ENCODE data around the gene MRE11. TPM values are rescaled to one million over a fixed set of nuclear protein-coding genes. Genes with fewer than 3 reads are reported as not detected.
A peak's percentile ranks its signal among the peaks of the same experiment; 100 is the strongest.
"Not testable (repeated sequence)": the region's sequence is repeated elsewhere in the genome, so short reads cannot be mapped to it uniquely, and the experiment has no call there.

Gene MRE11
- polyA plus RNA-seq, 1 donor: 21.5 TPM

DNA sequence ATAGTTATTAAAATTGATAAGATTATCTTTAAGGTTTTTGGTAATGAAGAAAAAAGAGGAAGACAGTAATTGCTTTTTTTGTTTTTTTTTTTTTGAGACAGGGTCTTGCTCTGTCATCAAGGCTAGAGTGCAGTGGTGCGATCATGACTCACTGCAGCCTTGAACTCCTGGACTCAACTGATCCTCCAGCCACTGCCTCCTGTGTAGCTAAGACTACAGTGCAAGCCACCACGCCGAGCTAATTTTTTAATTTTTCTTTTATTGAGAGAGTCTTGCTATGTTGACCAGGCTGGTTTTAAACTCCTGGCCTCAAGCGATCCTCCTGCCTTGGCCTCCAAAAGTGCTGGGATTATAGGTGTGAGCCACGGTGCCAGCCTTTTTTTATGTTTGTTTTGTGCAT lies 12.9 kb upstream of the MRE11 start:
- not testable (repeated sequence) for H3K9me3 ChIP-seq (ENCODE audit: control insufficient read depth, low read depth, low read length); H3K4me1 ChIP-seq (ENCODE audit: control insufficient read depth, insufficient read depth, low read length); H3K27ac ChIP-seq (ENCODE audit: low read length); DNase-seq; H3K4me3 ChIP-seq (ENCODE audit: low read length); H3K36me3 ChIP-seq (ENCODE audit: control insufficient read depth, insufficient read depth, low read length); H3K27me3 ChIP-seq (ENCODE audit: control insufficient read depth, insufficient read depth, low read length)
- WGBS (ENCODE audit: insufficient coverage, low lambda C conversion rate): 100% methylated on average over 1 of the region's 5 CpGs

DNA sequence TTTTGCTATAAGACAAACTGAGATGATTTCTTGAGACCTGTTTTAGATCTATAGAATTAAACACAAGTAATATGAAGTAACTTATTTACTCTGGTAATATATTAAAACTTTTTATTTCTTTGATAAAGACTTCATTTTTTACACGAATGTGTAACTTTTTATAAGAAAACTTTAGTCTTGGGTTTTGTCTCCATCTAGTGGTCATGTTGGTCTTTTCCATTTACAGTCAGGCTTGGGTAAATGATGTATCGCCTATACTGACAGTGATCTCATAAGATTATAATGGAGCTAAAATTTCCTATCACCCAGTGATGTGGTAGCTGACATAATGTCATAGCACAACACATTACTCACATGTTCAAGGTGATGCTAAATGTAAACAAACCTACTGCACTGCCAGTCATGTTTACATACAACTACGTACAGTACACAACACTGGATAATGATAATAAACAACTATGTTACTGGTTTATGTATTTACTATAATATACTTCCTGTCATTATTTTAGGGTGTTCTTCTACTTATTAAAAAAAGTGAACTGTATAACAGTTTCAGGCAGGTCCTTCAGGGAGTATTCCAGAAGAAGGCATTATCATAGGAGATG lies 11.1 kb upstream of the MRE11 start:
- H3K27me3 ChIP-seq (ENCODE audit: control insufficient read depth, insufficient read depth, low read length): no peaks in the 10 kb centered on the region
- no peaks in the 10 kb centered on the region for H3K4me1 ChIP-seq (ENCODE audit: control insufficient read depth, insufficient read depth, low read length)
- peaks cover 4% of the 10 kb centered on the region for H3K36me3 ChIP-seq (ENCODE audit: control insufficient read depth, insufficient read depth, low read length)
- H3K9me3 ChIP-seq (ENCODE audit: control insufficient read depth, low read depth, low read length): no peaks in the 10 kb centered on the region
- 25% methylated on average over 1 of the region's 3 CpGs for WGBS (ENCODE audit: insufficient coverage, low lambda C conversion rate)
- no peak overlapping the region for H3K4me3 ChIP-seq (ENCODE audit: low read length)
- peak in 1 of 2 donors; percentile 27 for DNase-seq
- H3K27ac ChIP-seq (ENCODE audit: low read length): no peak overlapping the region

DNA sequence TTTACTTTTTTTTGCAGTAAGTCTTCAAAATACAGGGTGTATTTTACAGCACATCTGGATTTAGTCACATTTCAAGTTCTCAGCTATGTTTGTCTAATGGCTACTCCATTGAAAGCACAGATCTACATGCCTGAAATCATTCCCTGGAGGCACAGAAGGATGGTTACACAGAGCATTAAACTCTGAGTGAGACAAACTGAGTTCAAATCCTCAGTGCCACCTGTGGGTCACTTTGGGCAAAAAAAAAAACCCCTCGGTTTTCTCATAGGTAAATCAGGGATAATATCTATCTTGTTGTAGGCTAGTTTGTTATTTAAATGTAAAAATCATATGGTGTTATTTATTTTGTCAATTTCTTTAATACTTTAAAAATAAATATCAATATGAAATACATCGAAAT lies 7.9 kb upstream of the MRE11 start:
- 88% methylated on average over 1 of the region's 2 CpGs for whole genome bisulfite sequencing (ENCODE audit: insufficient coverage, low lambda C conversion rate)
- H3K36me3 ChIP-seq (ENCODE audit: control insufficient read depth, insufficient read depth, low read length): peaks cover 26% of the 10 kb centered on the region
- H3K4me3 ChIP-seq (ENCODE audit: low read length): no peak overlapping the region
- no peaks in the 10 kb centered on the region for H3K27me3 ChIP-seq (ENCODE audit: control insufficient read depth, insufficient read depth, low read length)
- no peaks in the 10 kb centered on the region for H3K4me1 ChIP-seq (ENCODE audit: control insufficient read depth, insufficient read depth, low read length)
- no peak overlapping the region for H3K27ac ChIP-seq (ENCODE audit: low read length)
- H3K9me3 ChIP-seq (ENCODE audit: control insufficient read depth, low read depth, low read length): no peaks in the 10 kb centered on the region
- DNase-seq: no peak

DNA sequence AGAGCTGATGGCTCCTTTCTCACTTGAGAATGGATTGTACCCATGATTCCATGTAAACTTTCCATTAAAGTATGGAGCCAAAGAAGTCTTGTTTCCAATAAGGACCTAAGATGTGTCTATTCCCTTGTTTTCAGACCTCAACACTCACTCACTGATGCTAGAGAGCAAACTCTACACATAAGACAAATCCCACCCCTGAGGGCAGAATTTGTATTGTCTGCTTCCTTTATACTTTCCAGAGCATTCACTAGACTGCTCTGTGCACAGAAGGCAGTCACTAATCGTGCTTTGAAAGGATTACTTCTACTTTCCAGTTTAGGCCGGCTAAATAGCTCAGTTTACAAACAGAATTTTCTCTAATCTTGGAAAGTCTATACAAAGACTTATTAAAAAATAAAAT lies 6.5 kb upstream of the MRE11 start:
- Histone ChIP-seq H3K36me3 (ENCODE audit: control insufficient read depth, insufficient read depth, low read length) (peaks cover 26% of the 10 kb centered on the region), H3K9me3 (ENCODE audit: control insufficient read depth, low read depth, low read length) (no peaks in the 10 kb centered on the region)
- WGBS (ENCODE audit: insufficient coverage, low lambda C conversion rate): no CpG with 5 or more reads among the region's 2 CpGs

DNA sequence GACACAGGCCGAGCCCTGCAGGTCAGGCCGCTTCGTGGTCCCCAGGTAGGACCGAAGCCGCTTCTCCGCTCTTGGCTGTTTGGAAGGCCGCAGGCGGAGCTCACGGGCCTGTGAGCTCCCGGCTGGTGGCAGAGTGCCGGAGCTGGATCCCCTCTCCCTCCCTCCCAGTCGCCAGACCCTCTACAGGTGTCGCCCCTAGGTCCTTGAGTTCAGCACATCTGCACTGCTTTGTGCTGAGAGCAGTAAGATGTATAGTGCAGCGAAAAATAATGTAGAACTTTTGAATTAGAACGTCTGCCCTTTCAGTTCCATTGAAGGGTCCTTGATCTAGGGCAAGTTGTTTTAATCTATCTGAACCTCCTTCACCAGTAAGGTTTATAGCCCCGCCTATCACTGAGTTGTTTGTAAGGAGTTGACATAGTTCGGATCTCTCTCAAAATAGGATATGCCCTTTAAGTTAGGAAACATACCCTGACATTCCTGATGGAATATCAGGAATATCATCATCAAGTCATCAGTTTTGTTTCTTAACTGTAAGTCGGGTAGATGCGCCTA lies 559 bp upstream of the MRE11 start:
- no peaks in the 10 kb centered on the region for H3K27me3 ChIP-seq (ENCODE audit: control insufficient read depth, insufficient read depth, low read length)
- peak overlapping the region; percentile 85 for H3K4me3 ChIP-seq (ENCODE audit: low read length)
- H3K36me3 ChIP-seq (ENCODE audit: control insufficient read depth, insufficient read depth, low read length): peaks cover 27% of the 10 kb centered on the region
- peaks cover 8% of the 10 kb centered on the region for H3K4me1 ChIP-seq (ENCODE audit: control insufficient read depth, insufficient read depth, low read length)
- peak overlapping the region; percentile 60 for H3K27ac ChIP-seq (ENCODE audit: low read length)
- WGBS (ENCODE audit: insufficient coverage, low lambda C conversion rate): 30% methylated on average over 2 of the region's 19 CpGs
- DNase-seq: no peak
- no peaks in the 10 kb centered on the region for H3K9me3 ChIP-seq (ENCODE audit: control insufficient read depth, low read depth, low read length)

More for the DNA sequence above, 6.5 kb upstream of the MRE11 start:
- Histone ChIP-seq H3K27ac (ENCODE audit: low read length) (no peak overlapping the region), H3K27me3 (ENCODE audit: control insufficient read depth, insufficient read depth, low read length) (no peaks in the 10 kb centered on the region), H3K4me1 (ENCODE audit: control insufficient read depth, insufficient read depth, low read length) (no peaks in the 10 kb centered on the region), H3K4me3 (ENCODE audit: low read length) (no peak overlapping the region)
- DNase-seq: no peak

DNA sequence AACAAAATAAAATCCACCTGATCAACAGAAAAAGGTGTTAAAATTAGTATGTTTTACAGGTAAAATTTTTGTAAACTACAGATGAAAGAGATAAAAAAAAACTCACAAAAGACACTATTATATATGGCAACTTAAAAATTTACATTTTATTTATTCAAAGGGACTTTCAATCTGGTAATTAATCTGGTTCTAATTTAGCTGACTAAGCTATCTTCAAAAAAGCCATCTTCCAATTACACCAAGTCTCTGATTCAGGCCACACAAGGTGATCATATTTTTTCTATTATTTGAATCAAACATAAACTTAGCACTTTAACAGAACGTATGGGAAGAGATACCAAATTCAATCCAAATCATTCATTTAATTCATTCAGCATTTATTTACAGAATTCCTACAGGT lies 7.6 kb downstream of the MRE11 start:
- H3K4me3 ChIP-seq (ENCODE audit: low read length): no peak overlapping the region
- H3K36me3 ChIP-seq (ENCODE audit: control insufficient read depth, insufficient read depth, low read length): peaks cover 38% of the 10 kb centered on the region
- H3K27ac ChIP-seq (ENCODE audit: low read length): no peak overlapping the region
- H3K9me3 ChIP-seq (ENCODE audit: control insufficient read depth, low read depth, low read length): no peaks in the 10 kb centered on the region
- WGBS (ENCODE audit: insufficient coverage, low lambda C conversion rate): 100% methylated on average over 1 of the region's 1 CpG
- H3K27me3 ChIP-seq (ENCODE audit: control insufficient read depth, insufficient read depth, low read length): no peaks in the 10 kb centered on the region
- DNase-seq: no peak
- H3K4me1 ChIP-seq (ENCODE audit: control insufficient read depth, insufficient read depth, low read length): no peaks in the 10 kb centered on the region

DNA sequence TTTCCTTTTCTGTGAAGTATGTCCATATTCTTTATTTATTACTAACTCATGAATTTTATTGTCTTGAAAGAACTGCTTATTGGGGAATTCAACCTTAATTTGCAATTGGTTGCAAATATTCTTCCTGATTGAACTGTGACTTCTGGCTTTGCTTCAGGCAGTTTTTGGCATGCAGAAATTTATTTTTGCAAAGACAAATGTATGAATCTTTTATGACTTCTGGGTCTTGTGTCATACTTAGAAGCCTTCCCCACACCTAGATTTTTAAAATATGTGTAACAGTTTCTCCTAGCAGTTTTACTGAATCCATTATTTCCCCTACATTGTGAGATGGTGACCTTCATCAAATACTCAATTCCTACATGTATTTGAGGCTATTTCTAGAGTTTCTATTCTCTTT lies 12.3 kb downstream of the MRE11 start:
- Histone ChIP-seq H3K36me3 (ENCODE audit: control insufficient read depth, insufficient read depth, low read length) (peaks cover 29% of the 10 kb centered on the region), H3K4me3 (ENCODE audit: low read length) (no peak overlapping the region), H3K27ac (ENCODE audit: low read length) (no peak overlapping the region), H3K4me1 (ENCODE audit: control insufficient read depth, insufficient read depth, low read length) (no peaks in the 10 kb centered on the region), H3K27me3 (ENCODE audit: control insufficient read depth, insufficient read depth, low read length) (no peaks in the 10 kb centered on the region), H3K9me3 (ENCODE audit: control insufficient read depth, low read depth, low read length) (no peaks in the 10 kb centered on the region)
- no peak for DNase-seq

DNA sequence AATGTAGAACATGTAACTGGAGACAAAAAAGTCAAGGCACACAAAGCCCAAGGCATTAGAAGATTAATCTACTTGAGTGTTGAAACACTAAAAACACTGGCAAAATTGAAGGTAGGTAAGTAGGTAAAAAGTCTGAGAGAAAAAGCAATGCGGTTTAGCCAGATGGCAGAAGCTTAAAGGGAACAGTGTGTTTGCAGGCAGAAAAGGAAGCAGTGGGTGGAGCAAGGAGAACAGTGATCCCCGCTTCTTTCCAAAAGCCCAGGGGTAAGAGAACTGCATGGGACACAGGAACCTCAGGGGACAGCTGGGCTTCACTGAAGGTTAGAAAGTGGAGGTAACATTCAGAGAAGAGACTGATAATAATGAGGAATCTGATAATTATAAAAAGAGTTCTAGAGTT lies 16.0 kb downstream of the MRE11 start:
- 92% methylated on average over 2 of the region's 2 CpGs for WGBS (ENCODE audit: insufficient coverage, low lambda C conversion rate)
- H3K27me3 ChIP-seq (ENCODE audit: control insufficient read depth, insufficient read depth, low read length): no peaks in the 10 kb centered on the region
- no peaks in the 10 kb centered on the region for H3K9me3 ChIP-seq (ENCODE audit: control insufficient read depth, low read depth, low read length)
- H3K4me1 ChIP-seq (ENCODE audit: control insufficient read depth, insufficient read depth, low read length): no peaks in the 10 kb centered on the region
- H3K36me3 ChIP-seq (ENCODE audit: control insufficient read depth, insufficient read depth, low read length): peaks cover 28% of the 10 kb centered on the region
- H3K27ac ChIP-seq (ENCODE audit: low read length): no peak overlapping the region
- DNase-seq: no peak
- no peak overlapping the region for H3K4me3 ChIP-seq (ENCODE audit: low read length)

DNA sequence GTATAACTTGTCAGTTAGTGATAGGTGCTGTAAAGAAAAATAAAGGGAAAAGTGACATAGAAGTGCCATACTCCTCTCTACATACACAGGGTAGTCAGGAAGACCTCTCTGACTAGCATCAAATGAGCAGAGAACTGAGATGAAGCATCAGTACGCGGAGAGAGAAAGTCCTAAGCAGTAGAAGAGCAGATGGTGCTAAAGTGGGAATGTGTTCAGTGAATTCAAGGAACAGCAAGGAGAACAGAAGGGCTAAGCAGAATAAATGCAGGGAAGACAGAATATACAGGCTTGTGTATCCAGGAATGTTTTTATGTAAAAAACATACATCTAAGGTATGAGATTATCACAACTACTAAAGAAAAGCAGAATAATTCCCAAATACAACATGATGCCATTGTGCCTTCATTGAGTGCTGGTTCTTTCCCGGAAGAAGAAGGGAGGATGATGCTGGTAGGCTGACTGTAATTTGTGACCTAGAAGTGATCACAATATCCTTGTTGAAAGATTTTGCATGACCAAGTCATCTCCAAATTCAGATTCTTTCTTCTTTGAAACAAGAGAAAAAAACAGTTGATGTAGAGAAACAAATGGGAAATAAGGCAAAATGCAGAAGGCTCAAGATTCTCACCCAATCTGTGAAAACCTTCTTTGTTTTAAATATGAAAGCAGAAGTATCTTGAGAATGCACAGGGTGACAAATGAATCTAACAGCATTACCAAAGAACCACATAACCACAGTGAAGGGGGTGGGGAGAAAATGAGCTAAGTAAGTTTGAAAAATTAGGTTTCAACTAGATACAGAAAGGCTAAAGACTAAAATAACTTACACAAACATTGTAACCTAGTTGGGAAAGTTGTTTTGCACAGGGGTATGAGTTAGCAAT lies 20.5 kb downstream of the MRE11 start:
- no peak overlapping the region for H3K4me3 ChIP-seq (ENCODE audit: low read length)
- DNase-seq: peak; percentile 2 to 4
- no peak overlapping the region for H3K27ac ChIP-seq (ENCODE audit: low read length)
- no peaks in the 10 kb centered on the region for H3K9me3 ChIP-seq (ENCODE audit: control insufficient read depth, low read depth, low read length)
- WGBS (ENCODE audit: insufficient coverage, low lambda C conversion rate): 90% methylated on average over 2 of the region's 3 CpGs
- H3K4me1 ChIP-seq (ENCODE audit: control insufficient read depth, insufficient read depth, low read length): no peaks in the 10 kb centered on the region
- H3K27me3 ChIP-seq (ENCODE audit: control insufficient read depth, insufficient read depth, low read length): no peaks in the 10 kb centered on the region
- peaks cover 24% of the 10 kb centered on the region for H3K36me3 ChIP-seq (ENCODE audit: control insufficient read depth, insufficient read depth, low read length)

DNA sequence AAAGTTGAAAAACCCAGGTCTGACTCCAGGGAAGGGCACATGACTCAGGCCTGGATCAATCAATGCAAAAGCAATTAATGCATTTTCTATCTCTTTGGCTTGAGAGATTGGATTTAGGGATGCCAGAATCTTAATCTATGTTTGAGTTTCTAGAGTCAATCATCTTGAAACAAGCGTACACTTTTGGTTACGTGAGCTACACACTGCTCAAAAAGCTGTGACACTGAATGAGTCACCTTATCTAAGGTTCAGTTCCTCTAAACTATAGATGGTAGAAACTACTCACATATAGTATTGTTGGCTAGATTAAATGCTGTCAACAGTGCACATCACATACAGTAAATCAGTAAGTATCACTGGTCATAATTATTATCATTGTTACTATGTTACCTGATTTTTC lies 24.2 kb downstream of the MRE11 start:
- WGBS (ENCODE audit: insufficient coverage, low lambda C conversion rate): no CpG with 5 or more reads among the region's 2 CpGs
- no peaks in the 10 kb centered on the region for H3K27me3 ChIP-seq (ENCODE audit: control insufficient read depth, insufficient read depth, low read length)
- DNase-seq: no peak
- no peaks in the 10 kb centered on the region for H3K9me3 ChIP-seq (ENCODE audit: control insufficient read depth, low read depth, low read length)
- H3K4me3 ChIP-seq (ENCODE audit: low read length): no peak overlapping the region
- no peak overlapping the region for H3K27ac ChIP-seq (ENCODE audit: low read length)
- H3K4me1 ChIP-seq (ENCODE audit: control insufficient read depth, insufficient read depth, low read length): no peaks in the 10 kb centered on the region
- H3K36me3 ChIP-seq (ENCODE audit: control insufficient read depth, insufficient read depth, low read length): peaks cover 26% of the 10 kb centered on the region

Measured in large intestine (tissue), 3 donors.